Gastrocnemius medialis (tissue), 4 donors: ENCODE data around the gene CCDC17.

Experiments
- POLR2A ChIP-seq, 2 donors: fragments of 450-650 bp; IDR thresholded peaks; one replicate each; pipeline ENCODE4 v1.6.1; 2017; ENCODE audit warnings: antibody characterized with exemption in 2 of 2, mild to moderate bottlenecking in 2 of 2, moderate library complexity in 2 of 2
- TF ChIP-seq, protein P1 (sequence below), 5 experiments: fragments of 450-650 bp in 3 of 5; fragments of 200-600 bp in 2 of 5; sonication (generic) in 2 of 5; IDR thresholded peaks in 4 of 5; conservative IDR thresholded peaks in 1 of 5; 1 replicate in 4 of 5; 2 replicates in 1 of 5; pipeline ENCODE4 v1.5.1; 2016 to 2019; ENCODE audit warnings: antibody characterized with exemption in 5 of 5, mild to moderate bottlenecking in 3 of 5, moderate library complexity in 3 of 5

DNA sequence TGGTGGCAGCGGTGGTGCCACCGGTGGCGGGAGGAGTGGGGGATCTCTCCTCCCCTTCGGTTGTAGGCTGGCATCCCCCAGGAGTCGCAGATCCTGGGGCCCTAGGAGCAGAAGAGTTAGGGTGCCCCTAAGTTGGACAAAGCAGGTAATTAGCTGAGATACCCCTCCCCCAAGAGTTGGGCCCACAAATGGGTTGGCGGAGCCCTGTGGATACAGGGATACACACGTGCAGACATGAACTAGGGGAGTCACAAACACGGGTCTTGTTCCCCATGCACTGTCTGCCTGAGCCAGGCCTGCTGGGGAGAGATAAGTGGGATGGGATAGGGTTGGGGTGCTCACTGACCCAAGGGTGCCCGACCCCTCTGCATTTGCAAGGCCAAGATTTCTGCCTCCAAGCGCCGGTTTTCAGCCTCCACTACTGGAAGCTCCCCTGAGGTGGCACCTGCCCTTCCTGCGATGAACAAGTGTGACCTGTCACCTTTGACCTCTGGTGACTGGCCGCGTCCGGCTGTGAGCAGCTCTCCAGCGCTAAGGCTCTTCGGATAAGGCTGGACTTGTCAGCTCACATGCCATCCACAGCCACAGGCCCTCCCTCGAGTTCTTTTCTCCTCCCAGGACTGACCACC is 1.8 kb downstream of the CCDC17 start:
- TF ChIP-seq POLR2A (IDR thresholded peaks at IDR 0.05): no peak
- TF ChIP-seq, protein P1, sequence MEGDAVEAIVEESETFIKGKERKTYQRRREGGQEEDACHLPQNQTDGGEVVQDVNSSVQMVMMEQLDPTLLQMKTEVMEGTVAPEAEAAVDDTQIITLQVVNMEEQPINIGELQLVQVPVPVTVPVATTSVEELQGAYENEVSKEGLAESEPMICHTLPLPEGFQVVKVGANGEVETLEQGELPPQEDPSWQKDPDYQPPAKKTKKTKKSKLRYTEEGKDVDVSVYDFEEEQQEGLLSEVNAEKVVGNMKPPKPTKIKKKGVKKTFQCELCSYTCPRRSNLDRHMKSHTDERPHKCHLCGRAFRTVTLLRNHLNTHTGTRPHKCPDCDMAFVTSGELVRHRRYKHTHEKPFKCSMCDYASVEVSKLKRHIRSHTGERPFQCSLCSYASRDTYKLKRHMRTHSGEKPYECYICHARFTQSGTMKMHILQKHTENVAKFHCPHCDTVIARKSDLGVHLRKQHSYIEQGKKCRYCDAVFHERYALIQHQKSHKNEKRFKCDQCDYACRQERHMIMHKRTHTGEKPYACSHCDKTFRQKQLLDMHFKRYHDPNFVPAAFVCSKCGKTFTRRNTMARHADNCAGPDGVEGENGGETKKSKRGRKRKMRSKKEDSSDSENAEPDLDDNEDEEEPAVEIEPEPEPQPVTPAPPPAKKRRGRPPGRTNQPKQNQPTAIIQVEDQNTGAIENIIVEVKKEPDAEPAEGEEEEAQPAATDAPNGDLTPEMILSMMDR (IDR thresholded peaks at IDR 0.05 in 4 of 5, conservative IDR thresholded peaks at IDR 0.05 in 1 of 5): no peak
